Jurkat, Clone E6-1 (cell line): ENCODE data around the gene DIABLO.
"Not testable (repeated sequence)": the region's sequence is repeated elsewhere in the genome, so short reads cannot be mapped to it uniquely, and the experiment has no call there.

Experiments
- DNase-seq: peaks from one replicate; pipeline ENCODE4 v3.0.0-alpha.2; 2011; ENCODE audit warnings: low read depth, low spot score
- H3K4me3 ChIP-seq: 2 replicates; pipeline ENCODE4 v1.5.1; 2011; ENCODE audit warnings: mild to moderate bottlenecking, low read length, control low read depth, moderate library complexity

Gene DIABLO

GRCh38 chr12:122195405-122195804 lies 30.4 kb downstream of the DIABLO start:
- DNase-seq, result no peak
- H3K4me3 ChIP-seq, result no peak overlapping the region

GRCh38 chr12:122194804-122195203 lies 31.0 kb downstream of the DIABLO start:
- H3K4me3 ChIP-seq, result no peak overlapping the region
- no peak for DNase-seq

GRCh38 chr12:122192441-122192840 lies 33.4 kb downstream of the DIABLO start:
- DNase-seq, result no peak
- no peak overlapping the region for H3K4me3 ChIP-seq

DNA sequence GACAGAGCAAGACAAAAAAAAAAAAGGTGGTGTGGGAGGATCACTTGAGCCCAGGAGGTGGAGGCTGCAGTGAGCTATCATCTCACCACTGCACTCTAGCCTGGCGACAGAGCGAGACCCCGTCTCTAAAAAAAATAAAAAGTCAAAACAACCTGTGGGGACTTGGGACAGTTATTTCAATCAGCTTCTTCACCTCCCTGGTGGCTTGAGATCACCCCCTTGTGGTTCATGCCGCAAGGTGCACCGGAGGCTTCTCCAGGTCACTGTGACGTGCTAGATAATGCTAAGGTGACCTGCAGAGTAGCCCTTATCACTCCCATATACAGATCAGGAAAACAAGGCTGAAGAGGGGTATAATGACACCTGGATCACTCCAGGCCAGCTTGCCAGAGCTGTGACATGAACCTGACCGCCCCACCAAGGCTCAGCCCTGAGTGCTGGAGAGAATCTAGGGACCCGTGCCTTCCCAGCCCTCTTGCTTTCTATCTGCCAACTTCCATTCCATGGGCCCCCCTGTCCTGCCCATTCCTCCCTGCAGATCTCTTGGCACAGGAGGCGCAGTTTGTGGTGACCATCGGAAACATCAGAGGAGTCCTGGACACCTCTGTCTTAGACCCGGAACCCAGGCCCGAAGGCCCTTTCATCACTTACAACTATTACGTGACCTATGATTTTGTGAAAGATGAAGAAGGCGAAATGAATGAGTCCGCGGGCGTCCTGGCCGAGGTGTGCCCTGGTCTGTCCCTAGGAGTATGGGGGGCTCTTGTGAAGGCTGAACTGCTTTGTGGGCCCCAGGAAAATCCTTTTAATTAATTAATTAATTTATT lies 34.8 kb downstream of the DIABLO start:
- peak; percentile 64 for DNase-seq

GRCh38 chr12:122189626-122190475 lies 36.0 kb downstream of the DIABLO start:
- no peak for DNase-seq
- H3K4me3 ChIP-seq, result no peak overlapping the region

More for the DNA sequence above, 34.8 kb downstream of the DIABLO start:
- H3K4me3 ChIP-seq, result no peak overlapping the region

- H3K4me3 ChIP-seq, result no peak overlapping the region
- no peak for DNase-seq
Observed at GRCh38 chr12:122187466-122187865, 38.4 kb downstream of the DIABLO start.

DNA sequence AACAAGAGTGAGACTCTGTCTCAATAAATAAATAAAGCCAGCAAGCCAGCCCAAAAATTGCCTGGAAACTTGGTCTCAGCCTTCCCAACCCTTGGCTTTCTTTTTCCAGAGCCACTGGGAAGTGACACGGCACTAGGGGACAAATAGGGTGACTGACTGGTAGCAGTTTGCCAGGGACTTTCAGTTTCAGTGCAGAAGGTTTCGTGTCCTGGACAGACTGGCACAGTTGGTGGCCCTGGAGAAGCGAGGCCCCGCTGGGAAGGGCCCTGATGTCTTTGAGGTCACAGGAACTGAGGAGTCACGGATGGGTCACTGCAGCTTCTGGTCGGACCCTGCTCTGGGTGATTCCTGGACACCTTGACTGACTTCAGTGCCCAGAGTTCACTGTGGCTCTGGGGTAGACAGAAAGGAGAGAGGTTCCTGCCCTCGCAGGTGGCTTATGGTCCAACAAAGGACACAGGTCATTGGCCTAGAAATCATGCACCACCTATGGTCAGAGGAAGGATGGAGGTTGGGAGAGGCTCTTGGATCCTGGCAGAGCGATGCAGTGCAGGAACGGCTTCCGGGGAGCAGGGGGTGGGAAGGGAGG lies 40.3 kb downstream of the DIABLO start:
- no peak for DNase-seq
- no peak overlapping the region for H3K4me3 ChIP-seq

DNA sequence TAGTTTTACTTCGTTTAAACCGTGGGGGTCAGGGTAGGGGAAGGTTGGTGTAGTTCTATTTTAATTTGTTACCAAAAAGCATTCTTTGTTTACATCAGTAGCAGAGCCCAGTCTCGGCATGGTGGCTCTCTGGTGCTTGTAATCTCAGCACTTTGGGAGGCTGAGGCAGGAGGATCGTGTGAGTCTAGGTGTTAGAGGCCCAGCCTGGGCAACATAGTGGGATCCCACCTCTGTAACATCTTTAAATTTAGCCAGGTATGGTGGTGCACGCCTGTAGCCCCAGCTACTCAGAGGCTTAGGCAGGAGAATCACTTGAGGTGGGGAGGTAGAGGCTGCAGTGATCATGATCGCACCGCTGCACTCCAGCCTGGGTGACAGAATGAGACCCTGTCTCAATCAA lies 40.8 kb downstream of the DIABLO start:
- H3K4me3 ChIP-seq, result no peak overlapping the region
- no peak for DNase-seq

GRCh38 chr12:122184517-122184916 lies 41.3 kb downstream of the DIABLO start:
- DNase-seq, result no peak
- H3K4me3 ChIP-seq, result no peak overlapping the region

GRCh38 chr12:122183588-122183940 lies 42.3 kb downstream of the DIABLO start:
- DNase-seq, result no peak
- H3K4me3 ChIP-seq, result no peak overlapping the region

GRCh38 chr12:122182887-122183587 lies 42.8 kb downstream of the DIABLO start, which contains the start of gene LRRC43:
LRRC43 (plus strand) TSS chr12:122183123; CDS start chr12:122183145, 22 bp downstream.
- H3K4me3 ChIP-seq, result no peak within 1 kb of the TSS
- no peak for DNase-seq

DNA sequence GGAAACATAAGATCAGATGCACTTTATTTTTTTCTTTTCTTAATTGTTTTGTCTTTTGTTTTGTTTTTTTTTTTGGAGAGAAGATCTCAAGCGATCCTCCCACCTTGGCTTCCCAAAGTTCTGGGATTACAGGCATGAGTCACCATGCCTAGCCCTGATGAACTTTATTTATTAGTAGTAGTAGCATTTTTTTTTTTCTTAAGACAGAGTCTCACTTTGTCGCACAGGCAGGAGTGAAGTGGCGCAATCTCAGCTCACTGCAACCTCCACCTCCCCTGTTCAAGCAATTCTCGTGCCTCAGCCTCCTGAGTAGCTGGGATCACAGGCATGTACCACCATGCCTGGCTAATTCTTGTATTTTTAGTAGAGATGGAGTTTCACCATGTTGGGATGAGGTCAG lies 49.4 kb downstream of the DIABLO start:
- not testable (repeated sequence) for DNase-seq, H3K4me3 ChIP-seq

GRCh38 chr12:122174155-122174845 lies 51.6 kb downstream of the DIABLO start, which contains the start of gene IL31:
IL31 (minus strand) TSS chr12:122174221; CDS start chr12:122174172, 49 bp downstream.
- no peak for DNase-seq
- H3K4me3 ChIP-seq, result no peak within 1 kb of the TSS

GRCh38 chr12:122172262-122172939 lies 53.5 kb downstream of the DIABLO start:
- no peak for DNase-seq
- H3K4me3 ChIP-seq, result no peak overlapping the region

- H3K4me3 ChIP-seq, result no peak overlapping the region
- DNase-seq, result no peak
Observed at GRCh38 chr12:122171399-122171798, 54.5 kb downstream of the DIABLO start.

GRCh38 chr12:122168492-122168891 lies 57.4 kb downstream of the DIABLO start:
- no peak overlapping the region for H3K4me3 ChIP-seq
- no peak for DNase-seq

DNA sequence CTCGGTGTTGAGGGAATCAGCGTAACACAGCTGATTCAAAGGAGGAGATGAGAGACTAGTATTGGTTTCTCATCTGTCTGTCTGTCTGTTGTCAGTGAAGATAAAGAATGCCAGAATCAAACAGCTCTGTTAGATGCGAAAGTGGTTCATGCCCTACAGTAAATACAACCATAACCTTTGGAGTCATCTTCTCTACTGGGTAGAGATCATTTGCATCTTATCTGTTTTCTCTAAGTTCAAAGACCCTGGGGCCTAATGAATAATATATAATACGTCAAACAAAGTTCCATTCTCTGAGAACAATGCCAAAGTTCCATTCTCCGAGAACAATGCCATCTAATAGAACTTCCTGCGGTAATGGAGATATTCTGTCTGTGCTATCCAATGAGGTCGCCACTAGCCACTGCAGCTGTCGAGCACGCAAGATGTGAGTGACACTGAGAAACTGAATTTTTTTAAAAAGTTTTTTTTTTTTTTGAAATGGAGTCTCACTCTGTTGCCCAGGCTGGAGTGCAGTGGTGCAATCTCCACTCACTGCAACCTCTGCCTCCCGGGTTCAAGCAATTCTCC lies 58.4 kb downstream of the DIABLO start:
- no peak overlapping the region for H3K4me3 ChIP-seq

More for the DNA sequence above, 58.4 kb downstream of the DIABLO start:
- DNase-seq, result no peak
